ENCODE results near the gene RBM5.

DNA sequence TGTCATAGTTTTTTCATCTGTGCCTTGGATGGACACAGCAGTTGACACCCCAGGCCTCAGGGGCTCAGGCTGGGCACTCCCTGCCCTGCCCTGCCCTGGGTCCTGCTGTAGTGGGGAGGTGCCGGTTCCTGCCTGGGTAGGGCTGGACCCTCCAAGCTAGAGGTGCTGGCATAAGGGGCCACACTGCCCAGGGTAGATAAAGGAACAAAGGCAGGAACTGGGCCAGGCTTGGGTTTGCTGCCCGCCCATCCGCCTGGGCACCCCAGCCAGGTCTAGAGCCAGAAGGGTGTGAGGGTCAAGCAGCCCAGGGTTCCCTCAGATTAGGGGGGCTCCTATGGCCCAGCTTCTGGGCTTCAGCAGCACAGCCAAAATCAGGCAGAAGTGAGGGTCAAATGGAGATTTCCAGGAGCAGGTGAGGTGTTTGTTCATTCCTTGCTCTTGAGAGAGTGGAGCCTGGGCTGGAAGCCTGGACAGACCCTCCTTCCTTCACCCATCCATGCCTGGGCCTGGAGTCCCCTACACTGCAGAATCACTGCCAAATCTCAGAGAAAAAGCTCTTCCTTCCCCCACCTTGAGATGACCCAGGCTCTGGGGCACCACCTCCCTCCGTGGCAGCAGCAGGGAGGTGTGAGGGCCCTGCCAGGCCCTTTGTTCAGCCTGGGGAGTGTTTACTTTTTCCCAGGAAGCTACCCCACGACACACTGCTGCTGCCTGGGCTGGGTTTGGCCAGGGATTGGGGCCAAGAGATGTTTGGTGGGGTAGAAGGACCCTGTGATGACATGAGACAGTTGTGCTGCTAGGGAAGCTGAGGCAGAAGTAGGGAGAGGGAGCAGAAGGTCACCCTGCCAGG, 73.5 kb downstream of the RBM5 start:
- TF ChIP-seq CTCF (conservative IDR thresholded peaks at IDR 0.05 in 1 of 2, IDR thresholded peaks at IDR 0.05 in 1 of 2; ENCODE audit: low read depth in 1 of 2, low read length in 2 of 2) (no peak), EZH2 (IDR thresholded peaks at IDR 0.05; ENCODE audit: low read length, missing control alignments) (no peak)

All from fibroblast of lung (primary cell).